CD1c-positive myeloid dendritic cell (primary cell): ENCODE data around the gene SMG6.
"Not testable (repeated sequence)": the region's sequence is repeated elsewhere in the genome, so short reads cannot be mapped to it uniquely, and the experiment has no call there.

ENCODE experiments used
- DNase-seq: peaks from one replicate; pipeline ENCODE4 v3.0.0-alpha.2; 2016; ENCODE audit errors: extremely low spot score

The SMG6 gene

DNA sequence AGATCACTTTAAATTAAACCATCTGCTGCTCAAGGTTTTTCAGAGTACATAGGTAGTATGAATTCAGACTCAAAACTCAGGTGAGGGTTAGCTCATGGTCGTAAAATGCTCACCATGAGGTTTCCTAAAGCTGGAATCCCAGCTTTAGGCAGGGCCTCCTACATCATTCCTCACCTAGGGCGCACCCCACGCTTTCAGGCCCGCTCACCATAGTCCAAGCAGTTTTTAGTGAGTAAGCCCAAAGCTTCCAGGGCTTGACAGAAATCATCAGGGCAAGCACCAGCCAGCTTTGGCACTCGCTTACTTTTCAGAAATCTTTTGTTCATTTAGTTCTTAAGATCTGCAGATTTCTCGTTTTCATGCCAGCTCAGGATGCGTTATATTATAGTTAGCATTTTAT, 158.9 kb downstream of the SMG6 start:
- DNase-seq: no peak

DNA sequence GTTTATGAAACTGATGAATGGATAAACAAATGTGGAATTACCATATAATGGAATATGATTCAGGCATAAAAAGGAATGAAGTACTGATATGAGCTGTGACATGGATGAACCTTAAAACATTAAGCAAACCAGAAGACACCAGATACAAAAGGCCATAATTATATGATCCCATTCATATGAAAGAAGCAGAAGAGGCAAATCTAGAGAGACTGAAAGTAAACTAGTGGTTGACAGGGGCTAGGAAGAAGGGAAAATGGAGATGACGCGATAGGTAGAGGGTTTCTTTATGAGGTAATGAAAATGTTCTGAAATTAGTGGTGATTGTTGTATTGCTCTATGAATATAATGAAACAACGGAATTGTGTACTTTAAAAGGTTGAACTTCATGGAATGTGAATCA, 160.3 kb downstream of the SMG6 start:
- DNase-seq: no peak

GRCh38 chr17:2142682-2143081, 160.9 kb downstream of the SMG6 start:
- DNase-seq: not testable (repeated sequence)

DNA sequence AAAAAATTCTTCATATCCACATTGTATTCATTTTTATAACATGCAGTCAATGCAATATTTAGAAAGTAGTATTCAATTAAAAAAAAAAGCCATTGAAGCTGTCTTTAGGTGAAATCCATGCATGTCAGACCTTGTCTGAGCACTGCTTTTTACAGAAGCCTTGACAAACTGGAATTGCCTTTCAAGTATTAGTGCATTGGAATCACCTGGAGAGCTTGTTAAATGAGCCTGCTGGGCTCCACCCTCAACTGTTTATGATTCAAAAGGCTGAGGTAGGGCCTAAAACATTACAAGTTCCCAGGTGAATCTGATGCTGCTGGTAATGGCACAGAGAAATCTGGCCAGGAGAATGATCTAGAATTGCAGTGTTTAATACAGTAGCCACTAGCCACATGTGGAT, 162.9 kb downstream of the SMG6 start:
- DNase-seq: no peak

DNA sequence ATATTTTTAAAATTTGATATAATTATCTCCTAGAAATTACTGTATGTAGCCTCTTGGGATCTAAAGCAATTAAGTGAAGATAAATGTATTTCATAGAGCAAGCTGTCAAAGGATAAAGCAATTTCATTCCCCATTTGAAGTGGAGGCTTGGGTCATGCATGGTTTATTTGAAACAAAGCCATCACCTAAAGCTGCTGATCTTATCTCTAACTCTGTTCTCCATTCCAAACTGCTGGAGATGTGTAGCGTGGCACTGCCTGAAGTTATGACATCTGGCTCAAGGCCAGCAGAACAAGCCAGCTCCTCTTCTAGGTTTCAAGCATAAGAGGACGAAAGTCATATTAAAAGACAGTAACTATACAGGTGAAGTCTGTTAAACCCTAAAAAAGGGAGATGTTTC, 164.8 kb downstream of the SMG6 start:
- DNase-seq: peak; percentile 39

- DNase-seq: peak; percentile 53
Measured at GRCh38 chr17:2138318-2138717, 165.3 kb downstream of the SMG6 start.

GRCh38 chr17:2137342-2138098, 166.1 kb downstream of the SMG6 start:
- DNase-seq: peak; percentile 77

DNA sequence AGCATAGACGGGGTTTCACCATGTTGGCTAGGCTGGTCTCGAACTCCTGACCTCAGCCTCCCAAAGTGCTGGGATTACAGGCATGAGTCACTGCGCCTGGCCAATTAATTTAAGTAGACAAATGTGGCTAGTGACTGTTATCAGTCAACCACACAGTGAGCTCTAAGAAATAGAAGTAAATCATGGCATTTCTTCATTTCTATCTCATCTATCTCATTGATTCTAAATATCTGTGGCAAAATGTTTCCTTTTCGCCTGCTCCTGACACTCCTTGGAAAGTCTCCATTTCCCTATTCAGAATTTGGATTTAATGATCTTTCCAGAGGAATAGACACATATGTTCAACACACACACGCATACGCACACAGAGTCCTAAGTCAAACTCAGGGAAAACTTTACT, 167.3 kb downstream of the SMG6 start:
- no peak for DNase-seq

- DNase-seq: no peak
Measured at GRCh38 chr17:2128011-2128410, 175.6 kb downstream of the SMG6 start.

DNA sequence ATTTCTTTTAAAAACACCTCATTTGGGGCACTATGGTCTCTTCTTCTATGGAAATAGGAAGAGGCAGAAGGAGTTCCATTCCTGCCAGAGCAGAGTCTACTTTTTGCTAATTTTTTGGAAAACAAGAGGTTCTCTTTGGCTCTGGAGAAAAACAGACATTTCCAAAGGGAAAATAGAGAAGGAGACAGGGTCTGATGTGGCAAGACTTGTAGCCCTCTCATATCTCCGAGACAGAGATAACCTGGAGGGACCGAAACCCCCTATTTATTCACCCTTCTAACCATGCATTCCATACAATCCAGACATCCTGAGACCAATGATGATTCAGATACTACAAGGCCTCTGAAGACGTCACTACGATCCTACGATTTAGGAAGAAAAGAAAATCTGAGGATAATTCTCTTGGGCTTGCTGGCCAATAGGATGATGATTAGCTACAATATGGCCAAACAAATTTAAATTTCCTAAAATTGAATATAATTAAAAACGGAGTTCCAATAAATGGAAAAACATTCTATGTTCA, 178.5 kb downstream of the SMG6 start:
- DNase-seq: no peak

- DNase-seq: no peak
Measured at GRCh38 chr17:2124391-2124790, 179.2 kb downstream of the SMG6 start.

DNA sequence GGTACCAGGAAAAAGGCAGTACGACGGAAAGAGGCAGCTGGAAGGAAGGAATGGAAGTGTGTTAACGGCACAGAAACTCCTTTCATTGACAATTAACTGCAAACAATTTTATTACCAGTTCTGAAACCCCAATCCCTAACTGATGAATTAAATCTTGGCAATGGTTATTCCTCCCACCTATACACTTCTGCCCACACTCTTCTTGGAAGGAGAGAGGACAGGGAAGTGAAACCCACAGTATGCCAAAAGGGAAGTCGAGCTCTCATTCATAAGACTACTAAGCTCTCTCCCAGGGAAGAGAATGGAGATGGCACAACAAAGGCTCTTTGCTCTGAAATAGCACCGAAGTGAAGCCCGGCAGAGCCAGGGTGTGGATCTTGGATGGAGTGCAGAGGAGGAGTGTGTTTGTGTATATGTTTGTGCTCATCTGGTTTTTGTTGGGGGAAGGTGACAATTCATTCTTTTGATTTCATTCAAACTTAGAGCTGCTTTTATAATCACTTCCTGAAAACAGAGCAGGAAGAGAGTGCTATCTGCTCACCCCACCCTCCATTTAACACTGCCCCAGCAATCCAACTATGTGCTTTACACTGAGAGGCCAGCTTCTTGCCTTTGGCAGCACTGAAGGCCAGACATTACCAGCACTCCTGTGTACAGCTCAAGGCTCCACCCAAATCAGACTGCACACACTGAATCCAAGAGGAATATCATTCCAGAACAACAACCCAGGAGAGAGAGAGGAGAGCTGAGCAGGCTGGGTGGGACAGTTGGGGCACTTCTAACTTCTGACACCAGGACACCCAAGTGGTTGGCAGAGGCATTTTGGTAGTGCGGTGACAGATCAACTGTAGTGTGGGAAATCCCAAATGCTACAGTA, 180.0 kb downstream of the SMG6 start:
- DNase-seq: peak; percentile 93

DNA sequence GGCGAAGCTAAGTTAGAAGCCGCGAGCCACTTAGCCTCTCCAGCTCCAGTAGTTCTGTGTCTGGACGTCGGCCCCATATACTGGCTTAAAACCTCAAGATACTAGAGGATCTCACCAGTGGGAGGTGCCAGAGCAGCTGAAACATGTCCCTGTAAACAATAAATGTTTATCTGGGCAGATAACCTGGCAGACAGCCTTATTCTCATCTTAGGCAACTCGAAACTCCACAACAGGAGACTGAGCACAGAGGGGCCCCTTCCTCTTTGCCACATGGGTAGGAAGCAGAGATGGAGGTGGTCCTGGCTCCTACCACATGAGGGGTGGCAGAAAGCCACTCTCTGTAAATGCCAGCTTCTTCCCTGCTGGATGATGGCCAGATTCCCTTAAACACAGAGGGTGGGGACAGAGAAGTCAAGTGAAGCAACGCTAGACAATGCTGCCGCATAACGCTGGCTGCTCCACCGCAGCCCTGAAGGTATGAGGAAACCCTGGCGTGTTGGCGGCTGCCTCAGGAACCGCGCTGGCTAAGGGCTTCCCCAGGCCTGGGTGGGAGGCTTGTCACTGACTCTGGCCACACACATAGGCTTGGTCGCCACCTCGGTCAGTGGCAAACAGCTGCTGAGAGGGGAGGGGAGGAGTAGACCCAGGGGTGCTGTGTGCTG, 180.8 kb downstream of the SMG6 start:
- peak; percentile 94 for DNase-seq

DNA sequence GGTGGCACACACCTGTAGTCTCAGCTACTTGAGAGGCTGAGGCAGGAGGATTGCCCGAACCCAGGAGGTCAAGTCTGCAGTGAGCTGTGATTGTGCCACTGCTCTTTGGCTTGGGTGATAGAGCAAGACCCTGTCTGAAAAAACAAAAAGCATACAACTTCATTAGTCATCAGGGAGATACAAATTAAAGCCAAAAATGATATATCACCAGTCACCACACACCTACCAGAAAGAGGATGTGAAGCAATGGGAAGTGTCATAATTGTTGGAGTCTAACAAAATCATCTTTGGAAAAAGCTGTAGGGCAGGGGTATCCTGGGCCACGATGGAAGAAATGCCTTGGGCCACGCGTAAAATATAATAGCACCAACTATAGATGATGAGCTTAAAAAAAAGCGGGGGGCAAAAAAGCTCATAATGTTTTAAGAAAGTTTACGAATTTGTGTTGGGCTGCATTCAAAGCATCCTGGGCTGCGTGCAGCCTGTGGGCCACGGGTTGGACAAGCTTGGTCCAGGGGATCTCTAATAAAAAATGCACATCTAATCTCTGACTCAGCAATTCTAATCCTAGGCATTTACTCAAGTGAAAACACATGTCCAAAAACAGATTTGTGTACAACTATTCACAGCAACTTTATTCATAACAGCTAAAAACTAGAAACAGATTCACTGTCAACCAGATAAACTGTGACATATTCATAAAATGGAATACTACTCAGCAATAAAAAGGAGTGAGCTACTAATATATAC, 182.8 kb downstream of the SMG6 start:
- peak; percentile 56 for DNase-seq

DNA sequence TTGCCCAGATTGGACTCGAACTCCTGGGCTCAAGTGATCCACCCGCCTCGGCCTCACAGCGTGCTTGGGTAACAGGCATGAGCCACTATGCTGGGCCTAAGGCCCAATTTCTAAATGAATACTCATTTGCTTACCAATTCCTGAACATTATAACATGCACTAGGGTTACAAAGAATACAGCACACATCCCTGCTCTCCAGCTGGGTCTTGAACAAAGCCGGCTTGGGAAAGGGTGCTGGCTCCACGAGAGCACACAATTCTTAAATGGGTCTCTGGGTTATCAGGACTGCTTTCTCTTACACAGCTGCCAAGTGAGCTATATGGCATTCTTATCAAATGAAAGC, 190.3 kb downstream of the SMG6 start:
- DNase-seq: no peak

DNA sequence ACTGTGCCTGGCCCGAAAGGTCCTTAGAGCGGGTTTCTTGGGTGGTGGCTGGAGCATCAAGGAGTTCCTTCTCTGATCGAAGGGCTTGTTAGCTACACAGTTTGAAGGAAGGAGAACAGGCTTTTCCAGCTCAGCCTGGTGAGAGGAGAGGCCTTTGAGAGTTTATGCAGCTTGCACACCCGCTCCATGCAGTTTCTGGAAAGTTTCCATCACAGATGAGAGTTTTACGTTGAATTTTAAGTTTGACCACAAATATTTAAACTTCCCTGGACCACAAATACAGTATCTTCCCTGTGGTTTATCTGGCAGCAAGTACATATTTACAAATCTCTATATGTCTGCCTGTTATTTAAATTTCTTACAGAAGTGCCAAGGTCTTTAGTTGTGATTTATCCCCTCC, 191.9 kb downstream of the SMG6 start:
- no peak for DNase-seq

- no peak for DNase-seq
Measured at GRCh38 chr17:2110436-2110835, 193.1 kb downstream of the SMG6 start.

GRCh38 chr17:2108170-2108569, 195.4 kb downstream of the SMG6 start:
- no peak for DNase-seq

DNA sequence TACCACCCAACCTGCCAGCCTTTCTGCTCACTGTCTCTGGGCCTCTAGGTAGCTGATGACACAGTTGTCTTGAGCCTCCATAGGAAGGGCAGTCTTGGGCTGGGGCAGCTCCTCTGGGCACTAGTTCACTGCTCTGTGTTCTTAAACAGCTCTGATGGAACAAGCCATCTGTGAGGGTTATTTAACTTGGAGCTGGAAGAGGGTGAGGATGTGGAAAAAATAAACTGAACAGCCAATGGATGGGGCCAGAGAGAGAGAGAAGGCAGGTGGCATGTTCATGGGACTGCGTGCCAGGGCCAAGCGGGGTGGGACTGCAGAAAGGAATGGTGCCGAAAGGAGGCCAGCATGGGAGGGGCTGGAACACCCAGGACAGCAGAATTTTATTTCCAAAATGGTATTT, 196.1 kb downstream of the SMG6 start:
- DNase-seq: no peak

GRCh38 chr17:2107050-2107449, 196.5 kb downstream of the SMG6 start:
- DNase-seq: no peak

DNA sequence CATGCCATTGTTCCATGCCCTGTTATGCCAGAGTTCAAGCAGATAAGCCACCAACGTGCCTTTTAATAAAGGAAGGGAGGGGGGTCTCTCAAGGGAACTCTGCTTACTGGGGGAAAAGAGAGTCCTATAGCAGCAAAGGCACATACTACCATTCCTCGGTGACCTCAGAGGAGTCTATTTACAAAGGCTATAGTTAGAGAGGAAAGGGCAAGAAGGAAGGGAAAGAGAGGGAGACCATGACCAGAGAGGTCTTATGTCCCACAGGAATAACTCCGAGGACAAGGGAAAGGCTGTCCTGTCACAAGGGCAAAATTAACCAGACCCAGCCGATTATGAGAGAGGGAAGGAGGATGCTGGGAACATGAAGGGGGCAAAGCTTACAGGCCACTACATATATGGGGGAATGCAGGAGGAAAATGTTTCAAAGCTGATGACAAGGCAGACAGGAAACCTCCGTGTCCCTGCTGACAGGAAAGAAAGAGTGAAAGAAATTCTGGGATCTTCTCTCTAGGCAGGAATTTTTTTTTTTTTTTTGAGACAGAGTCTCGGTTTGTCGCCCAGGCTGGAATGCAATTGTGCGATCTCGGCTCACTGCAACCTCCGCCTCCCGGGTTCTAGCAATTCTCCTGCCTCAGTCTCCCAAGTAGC, 197.2 kb downstream of the SMG6 start:
- DNase-seq: no peak
